Transverse colon (tissue), 4 donors: ENCODE results near the gene SLFN12.

Experiments used
- POLR2A ChIP-seq: fragments of 450-650 bp; IDR thresholded peaks from one replicate; pipeline ENCODE4 v1.6.1; 2016; ENCODE audit warnings: antibody characterized with exemption, mild to moderate bottlenecking, moderate library complexity
- POLR2AphosphoS5 ChIP-seq, 3 donors: sonication (generic); formaldehyde crosslinking; IDR thresholded peaks; one replicate each; pipeline ENCODE4 v1.6.1; 2016; ENCODE audit warnings: antibody characterized with exemption in 3 of 3
- TF ChIP-seq, protein P1 (sequence below), 5 experiments: fragments of 200-600 bp in 3 of 5; fragments of 450-650 bp in 2 of 5; sonication (generic) in 3 of 5; IDR thresholded peaks; 1 replicate in 2 of 5; 2 replicates in 3 of 5; pipeline ENCODE4 v1.5.1; 2016 to 2017; ENCODE audit warnings: antibody characterized with exemption in 5 of 5, inconsistent platforms in 3 of 5, mild to moderate bottlenecking in 2 of 5, moderate library complexity in 1 of 5

DNA sequence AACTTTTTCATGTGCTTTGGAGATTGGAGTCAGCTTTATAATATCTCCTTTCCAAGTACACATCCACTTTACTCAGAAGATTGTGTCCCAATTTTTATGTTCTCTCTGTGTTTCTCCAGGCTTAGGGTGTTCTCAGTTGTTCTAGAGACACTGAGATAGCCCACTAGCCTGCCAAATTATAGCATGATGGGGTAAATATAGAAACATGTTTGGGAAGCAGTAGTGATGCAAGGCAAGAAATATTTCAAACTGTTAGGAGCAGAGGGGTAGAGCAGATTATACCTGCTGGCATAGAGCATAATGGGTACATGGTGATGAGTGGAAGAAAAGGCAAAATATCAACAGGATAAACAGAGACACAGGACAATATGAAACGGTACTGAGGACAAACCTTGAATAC, 71.3 kb downstream of the SLFN12 start:
- TF ChIP-seq, protein P1, sequence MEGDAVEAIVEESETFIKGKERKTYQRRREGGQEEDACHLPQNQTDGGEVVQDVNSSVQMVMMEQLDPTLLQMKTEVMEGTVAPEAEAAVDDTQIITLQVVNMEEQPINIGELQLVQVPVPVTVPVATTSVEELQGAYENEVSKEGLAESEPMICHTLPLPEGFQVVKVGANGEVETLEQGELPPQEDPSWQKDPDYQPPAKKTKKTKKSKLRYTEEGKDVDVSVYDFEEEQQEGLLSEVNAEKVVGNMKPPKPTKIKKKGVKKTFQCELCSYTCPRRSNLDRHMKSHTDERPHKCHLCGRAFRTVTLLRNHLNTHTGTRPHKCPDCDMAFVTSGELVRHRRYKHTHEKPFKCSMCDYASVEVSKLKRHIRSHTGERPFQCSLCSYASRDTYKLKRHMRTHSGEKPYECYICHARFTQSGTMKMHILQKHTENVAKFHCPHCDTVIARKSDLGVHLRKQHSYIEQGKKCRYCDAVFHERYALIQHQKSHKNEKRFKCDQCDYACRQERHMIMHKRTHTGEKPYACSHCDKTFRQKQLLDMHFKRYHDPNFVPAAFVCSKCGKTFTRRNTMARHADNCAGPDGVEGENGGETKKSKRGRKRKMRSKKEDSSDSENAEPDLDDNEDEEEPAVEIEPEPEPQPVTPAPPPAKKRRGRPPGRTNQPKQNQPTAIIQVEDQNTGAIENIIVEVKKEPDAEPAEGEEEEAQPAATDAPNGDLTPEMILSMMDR (IDR thresholded peaks at IDR 0.05): no peak
- TF ChIP-seq POLR2AphosphoS5 (IDR thresholded peaks at IDR 0.05) (no peak), POLR2A (no peak)
